ENCODE measurements around the gene TUT1.

The TUT1 gene

GRCh38 chr11:62539238-62539925 is 51.9 kb downstream of the TUT1 start:
- peak; percentile 87 for DNase-seq

- no peak for DNase-seq
Measured at GRCh38 chr11:62538470-62539237, 52.7 kb downstream of the TUT1 start.

GRCh38 chr11:62536301-62536957 is 54.9 kb downstream of the TUT1 start:
- DNase-seq: no peak

DNA sequence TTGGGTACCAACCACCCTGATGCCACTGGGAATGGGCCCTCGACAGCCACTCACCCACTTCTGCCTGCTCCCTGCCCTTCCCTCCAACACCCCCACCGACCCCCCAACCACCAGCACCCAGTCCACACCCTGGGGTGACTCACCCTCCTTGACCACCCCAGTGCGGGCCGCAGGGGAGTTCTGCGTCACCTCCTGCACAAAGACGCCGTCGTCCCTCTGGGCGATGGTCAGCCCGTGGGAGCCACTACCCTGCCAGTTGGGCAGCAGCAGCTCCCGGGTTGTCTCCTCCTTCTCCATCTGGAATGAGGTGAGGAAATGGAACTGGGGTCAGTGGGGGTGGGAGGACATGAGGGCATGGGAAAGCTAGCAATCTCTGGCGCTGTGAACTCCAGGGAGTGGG is 55.5 kb downstream of the TUT1 start:
- no peak for DNase-seq

DNA sequence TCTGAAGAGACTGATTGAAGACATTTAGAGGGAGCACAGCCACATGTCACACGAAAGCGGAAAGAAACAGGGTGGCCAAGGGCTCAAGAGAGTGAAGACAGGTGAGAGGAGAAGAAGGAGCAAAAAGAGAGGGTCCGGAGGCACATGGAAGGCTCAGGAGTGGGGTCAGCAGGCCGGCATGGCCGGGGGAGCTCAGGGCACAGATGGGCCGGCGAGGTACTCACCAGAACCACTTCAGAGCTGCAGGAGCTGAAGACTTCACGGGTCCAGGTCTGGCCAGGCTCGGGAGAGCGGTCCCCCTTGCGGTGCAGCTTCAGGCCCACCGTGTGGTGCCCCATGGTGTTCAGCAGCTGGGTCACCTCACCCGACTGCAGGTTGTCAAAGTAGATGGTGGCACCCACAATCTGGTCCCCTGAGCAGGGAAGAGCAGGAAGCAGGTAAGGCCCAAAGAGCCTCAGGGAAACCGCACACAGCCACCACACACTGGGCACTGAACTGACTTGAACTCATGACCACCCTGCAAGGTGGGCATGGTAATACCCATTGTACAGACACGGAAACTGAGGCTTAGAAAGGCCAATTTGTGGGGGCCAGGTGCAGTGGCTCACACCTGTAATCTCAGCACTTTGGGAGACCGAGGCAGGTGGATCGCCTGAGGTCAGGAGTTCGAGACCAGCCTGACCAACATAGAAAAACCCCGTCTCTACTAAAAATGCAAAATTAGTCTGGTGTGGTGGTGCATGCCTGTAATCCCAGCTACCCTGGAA is 56.4 kb downstream of the TUT1 start:
- no peak for DNase-seq

GRCh38 chr11:62532096-62532495 is 59.2 kb downstream of the TUT1 start:
- DNase-seq: no peak
